Effector CD8-positive, alpha-beta T cell (primary cell): ENCODE data around the gene HDGFL1.

ENCODE experiments used
- DNase-seq: peaks from one replicate; lab custom pipeline; 2025; lab: John Stamatoyannopoulos, UW

The HDGFL1 gene

GRCh38 chr6:22590423-22590822 lies 21.1 kb downstream of the HDGFL1 start:
- DNase-seq, result no peak

- DNase-seq, result no peak
Observed at GRCh38 chr6:22593895-22594294, 24.5 kb downstream of the HDGFL1 start.

- DNase-seq, result no peak
Observed at GRCh38 chr6:22596011-22596410, 26.6 kb downstream of the HDGFL1 start.

- no peak for DNase-seq
Observed at GRCh38 chr6:22598339-22598738, 29.0 kb downstream of the HDGFL1 start.

GRCh38 chr6:22600059-22600458 lies 30.7 kb downstream of the HDGFL1 start:
- no peak for DNase-seq

- DNase-seq, result no peak
Observed at GRCh38 chr6:22601984-22602383, 32.6 kb downstream of the HDGFL1 start.

- DNase-seq, result no peak
Observed at GRCh38 chr6:22605736-22606135, 36.4 kb downstream of the HDGFL1 start.

- DNase-seq, result no peak
Observed at GRCh38 chr6:22610127-22610526, 40.8 kb downstream of the HDGFL1 start.

GRCh38 chr6:22612236-22612635 lies 42.9 kb downstream of the HDGFL1 start:
- DNase-seq, result no peak

- DNase-seq, result no peak
Observed at GRCh38 chr6:22613051-22613450, 43.7 kb downstream of the HDGFL1 start.

GRCh38 chr6:22613695-22614094 lies 44.3 kb downstream of the HDGFL1 start:
- DNase-seq, result no peak

GRCh38 chr6:22614547-22614946 lies 45.2 kb downstream of the HDGFL1 start:
- DNase-seq, result no peak

- DNase-seq, result no peak
Observed at GRCh38 chr6:22621028-22621427, 51.7 kb downstream of the HDGFL1 start.
